ENCODE results near the gene TSPEAR.

- no peak for TF ChIP-seq TCF12 (IDR thresholded peaks at IDR 0.05)
- no peak for TF ChIP-seq EZH2phosphoT487 (IDR thresholded peaks at IDR 0.05; ENCODE audit: borderline replicate concordance, low read depth)
- TF ChIP-seq, protein P1, sequence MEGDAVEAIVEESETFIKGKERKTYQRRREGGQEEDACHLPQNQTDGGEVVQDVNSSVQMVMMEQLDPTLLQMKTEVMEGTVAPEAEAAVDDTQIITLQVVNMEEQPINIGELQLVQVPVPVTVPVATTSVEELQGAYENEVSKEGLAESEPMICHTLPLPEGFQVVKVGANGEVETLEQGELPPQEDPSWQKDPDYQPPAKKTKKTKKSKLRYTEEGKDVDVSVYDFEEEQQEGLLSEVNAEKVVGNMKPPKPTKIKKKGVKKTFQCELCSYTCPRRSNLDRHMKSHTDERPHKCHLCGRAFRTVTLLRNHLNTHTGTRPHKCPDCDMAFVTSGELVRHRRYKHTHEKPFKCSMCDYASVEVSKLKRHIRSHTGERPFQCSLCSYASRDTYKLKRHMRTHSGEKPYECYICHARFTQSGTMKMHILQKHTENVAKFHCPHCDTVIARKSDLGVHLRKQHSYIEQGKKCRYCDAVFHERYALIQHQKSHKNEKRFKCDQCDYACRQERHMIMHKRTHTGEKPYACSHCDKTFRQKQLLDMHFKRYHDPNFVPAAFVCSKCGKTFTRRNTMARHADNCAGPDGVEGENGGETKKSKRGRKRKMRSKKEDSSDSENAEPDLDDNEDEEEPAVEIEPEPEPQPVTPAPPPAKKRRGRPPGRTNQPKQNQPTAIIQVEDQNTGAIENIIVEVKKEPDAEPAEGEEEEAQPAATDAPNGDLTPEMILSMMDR (IDR thresholded peaks at IDR 0.05): no peak
Measured at GRCh38 chr21:44593598-44594405, 117.6 kb downstream of the TSPEAR start.

All from SK-N-SH (cell line).